Measurements from ENCODE around the gene PARK7. TPM values are rescaled to one million over a fixed set of nuclear protein-coding genes. Genes with fewer than 3 reads are reported as not detected.

The PARK7 gene
- total RNA-seq, 2 donors from 2014 or later, result 304 to 378 TPM

DNA sequence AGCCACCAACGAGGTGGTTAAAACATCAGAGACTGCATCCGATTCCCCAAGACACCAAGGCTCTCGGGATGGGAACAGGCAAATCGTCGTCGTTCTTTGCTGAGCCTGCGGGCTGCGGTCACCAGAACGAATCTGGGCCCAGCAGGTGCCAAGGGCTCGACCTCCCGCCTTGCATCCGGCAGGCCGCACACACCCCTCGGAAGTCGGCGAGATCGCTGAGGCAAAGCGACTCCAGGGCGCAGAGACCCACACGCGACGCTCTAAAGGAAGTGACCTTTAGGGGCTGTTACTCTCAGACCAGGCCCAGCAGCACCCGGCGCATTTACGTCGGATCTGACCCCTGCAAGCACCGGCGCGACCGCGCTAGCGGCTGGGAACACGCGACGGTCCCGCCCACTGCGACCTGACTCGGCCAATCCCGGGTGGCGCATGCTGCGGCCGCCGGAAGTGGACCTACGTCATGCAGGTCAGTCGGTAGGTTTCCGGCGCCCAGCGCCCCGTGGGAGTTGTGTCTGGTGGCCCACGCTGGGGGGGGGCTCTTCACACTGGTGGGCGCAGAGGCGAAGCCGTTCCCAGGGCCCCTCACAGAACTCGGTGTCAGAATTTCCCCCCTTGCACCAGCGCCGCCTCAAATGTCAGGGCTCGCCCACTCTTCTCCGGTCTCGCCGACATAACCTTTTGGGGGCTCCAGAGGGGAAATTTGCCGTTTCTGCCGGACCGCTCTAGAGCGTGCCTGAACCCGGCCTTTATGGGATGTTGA lies 7.5 kb upstream of the PARK7 start:
- H3K4me1 Mint-ChIP-seq, result no peaks in the 10 kb centered on the region
- no peak overlapping the region for H3K4me3 ChIP-seq (ENCODE audit: low read length)
- no peaks in the 10 kb centered on the region for H3K27me3 Mint-ChIP-seq (ENCODE audit: insufficient read depth)
- H3K36me3 Mint-ChIP-seq (ENCODE audit: low read depth), result no peaks in the 10 kb centered on the region
- TF ChIP-seq, protein P1, sequence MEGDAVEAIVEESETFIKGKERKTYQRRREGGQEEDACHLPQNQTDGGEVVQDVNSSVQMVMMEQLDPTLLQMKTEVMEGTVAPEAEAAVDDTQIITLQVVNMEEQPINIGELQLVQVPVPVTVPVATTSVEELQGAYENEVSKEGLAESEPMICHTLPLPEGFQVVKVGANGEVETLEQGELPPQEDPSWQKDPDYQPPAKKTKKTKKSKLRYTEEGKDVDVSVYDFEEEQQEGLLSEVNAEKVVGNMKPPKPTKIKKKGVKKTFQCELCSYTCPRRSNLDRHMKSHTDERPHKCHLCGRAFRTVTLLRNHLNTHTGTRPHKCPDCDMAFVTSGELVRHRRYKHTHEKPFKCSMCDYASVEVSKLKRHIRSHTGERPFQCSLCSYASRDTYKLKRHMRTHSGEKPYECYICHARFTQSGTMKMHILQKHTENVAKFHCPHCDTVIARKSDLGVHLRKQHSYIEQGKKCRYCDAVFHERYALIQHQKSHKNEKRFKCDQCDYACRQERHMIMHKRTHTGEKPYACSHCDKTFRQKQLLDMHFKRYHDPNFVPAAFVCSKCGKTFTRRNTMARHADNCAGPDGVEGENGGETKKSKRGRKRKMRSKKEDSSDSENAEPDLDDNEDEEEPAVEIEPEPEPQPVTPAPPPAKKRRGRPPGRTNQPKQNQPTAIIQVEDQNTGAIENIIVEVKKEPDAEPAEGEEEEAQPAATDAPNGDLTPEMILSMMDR (conservative IDR thresholded peaks at IDR 0.05), result no peak
- no peaks in the 10 kb centered on the region for H3K36me3 ChIP-seq (ENCODE audit: control insufficient read depth, insufficient read depth, low read length)
- 84 to 85% methylated on average over 63 to 65 of the region's 65 CpGs for WGBS, 2 experiments (ENCODE audit: insufficient coverage in 1 of 2, insufficient read length in 1 of 2)
- no peaks in the 10 kb centered on the region for H3K27me3 ChIP-seq (ENCODE audit: control insufficient read depth, insufficient read depth, low read length, poor library complexity, severe bottlenecking)
- no peaks in the 10 kb centered on the region for H3K4me1 ChIP-seq (ENCODE audit: control insufficient read depth, insufficient read depth, low read length)
- H3K9ac ChIP-seq (ENCODE audit: extremely low read depth, low read length, poor library complexity, severe bottlenecking), result no peak overlapping the region
- no peaks in the 10 kb centered on the region for H3K9me3 ChIP-seq (ENCODE audit: control insufficient read depth, low read length)
- H3K27ac Mint-ChIP-seq, result no peak overlapping the region
- H3K9me3 Mint-ChIP-seq, result peaks cover 17% of the 10 kb centered on the region
- H3K27ac ChIP-seq (ENCODE audit: low read depth, low read length), result no peak overlapping the region
- peak; percentile 52 for DNase-seq
- peak overlapping the region; percentile 48 for H3K4me3 Mint-ChIP-seq

DNA sequence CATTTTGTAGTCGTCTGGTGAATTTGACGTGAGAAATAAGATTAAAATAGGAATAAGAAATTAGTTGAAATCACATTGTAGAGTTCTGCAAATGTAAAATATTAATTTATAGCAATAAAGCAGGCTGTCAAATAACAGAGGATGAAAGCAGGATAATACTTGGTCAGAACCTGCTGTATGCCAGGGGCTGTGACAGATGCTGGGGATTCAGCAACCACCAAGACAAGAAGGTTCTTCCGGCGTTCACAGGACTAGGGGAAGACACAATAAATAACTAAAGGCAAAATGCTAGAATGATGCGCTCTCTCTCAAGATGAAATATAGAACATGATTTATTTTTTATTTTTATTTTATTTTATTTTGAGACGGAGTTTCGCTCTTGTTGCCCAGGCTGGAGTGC lies 6.8 kb upstream of the PARK7 start:
- Mint-ChIP-seq H3K4me1 (no peaks in the 10 kb centered on the region), H3K27ac (no peak overlapping the region), H3K4me3 (peak overlapping the region; percentile 48), H3K9me3 (peaks cover 17% of the 10 kb centered on the region), H3K36me3 (ENCODE audit: low read depth) (no peaks in the 10 kb centered on the region), H3K27me3 (ENCODE audit: insufficient read depth) (no peaks in the 10 kb centered on the region)
- Histone ChIP-seq H3K4me1 (ENCODE audit: control insufficient read depth, insufficient read depth, low read length) (no peaks in the 10 kb centered on the region), H3K4me3 (ENCODE audit: low read length) (no peak overlapping the region), H3K9ac (ENCODE audit: extremely low read depth, low read length, poor library complexity, severe bottlenecking) (no peak overlapping the region), H3K27me3 (ENCODE audit: control insufficient read depth, insufficient read depth, low read length, poor library complexity, severe bottlenecking) (no peaks in the 10 kb centered on the region), H3K9me3 (ENCODE audit: control insufficient read depth, low read length) (no peaks in the 10 kb centered on the region), H3K27ac (ENCODE audit: low read depth, low read length) (no peak overlapping the region), H3K36me3 (ENCODE audit: control insufficient read depth, insufficient read depth, low read length) (no peaks in the 10 kb centered on the region)
- 93 to 100% methylated on average over 4 to 7 of the region's 7 CpGs for WGBS, 2 experiments (ENCODE audit: insufficient coverage in 1 of 2, insufficient read length in 1 of 2)
- TF ChIP-seq, protein P1 (conservative IDR thresholded peaks at IDR 0.05), result no peak
- DNase-seq, result no peak

DNA sequence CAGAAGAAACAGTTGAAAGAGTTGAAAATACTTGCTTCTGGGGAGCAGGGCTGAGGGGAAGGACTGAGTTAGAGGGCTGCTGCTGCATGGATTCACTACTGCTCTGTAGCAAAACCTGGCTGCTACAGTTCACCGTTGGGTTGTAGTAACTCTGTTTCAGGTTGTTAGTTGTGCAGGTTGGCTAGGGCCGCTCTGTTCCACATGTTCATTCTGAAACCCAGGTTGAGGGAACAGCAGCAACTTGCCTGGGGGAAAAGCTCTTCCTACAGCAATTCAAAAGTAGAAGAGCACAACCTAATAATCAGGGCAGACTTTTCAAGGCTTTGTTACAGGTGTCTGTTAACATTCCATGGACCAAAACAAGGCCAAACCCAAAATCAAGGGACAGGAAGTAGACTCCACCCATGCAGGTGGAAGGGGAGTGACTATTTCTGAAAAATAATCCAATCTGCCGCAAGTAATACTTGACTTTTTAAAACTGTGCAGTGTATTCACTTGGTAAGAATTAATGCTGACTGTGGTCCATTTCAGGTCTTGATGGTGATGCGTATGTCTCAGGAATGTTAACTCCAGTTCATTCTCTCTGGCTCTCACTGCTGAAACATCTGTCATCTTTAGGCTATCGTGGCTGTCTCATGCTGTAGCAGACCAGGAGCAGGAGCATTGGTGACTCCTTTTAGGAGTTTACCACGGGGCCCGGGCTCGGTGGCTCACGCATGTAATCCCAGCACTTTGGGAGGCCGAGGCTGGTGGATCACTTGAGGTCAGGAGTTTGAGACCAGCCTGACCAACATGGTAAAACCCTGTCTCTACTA lies 5.1 kb upstream of the PARK7 start:
- H3K27me3 Mint-ChIP-seq (ENCODE audit: insufficient read depth), result no peaks in the 10 kb centered on the region
- H3K27ac Mint-ChIP-seq, result no peak overlapping the region

More for the DNA sequence above, 5.1 kb upstream of the PARK7 start:
- Histone ChIP-seq H3K27me3 (ENCODE audit: control insufficient read depth, insufficient read depth, low read length, poor library complexity, severe bottlenecking) (no peaks in the 10 kb centered on the region), H3K27ac (ENCODE audit: low read depth, low read length) (no peak overlapping the region), H3K36me3 (ENCODE audit: control insufficient read depth, insufficient read depth, low read length) (no peaks in the 10 kb centered on the region), H3K4me3 (ENCODE audit: low read length) (no peak overlapping the region), H3K4me1 (ENCODE audit: control insufficient read depth, insufficient read depth, low read length) (no peaks in the 10 kb centered on the region), H3K9me3 (ENCODE audit: control insufficient read depth, low read length) (no peaks in the 10 kb centered on the region), H3K9ac (ENCODE audit: extremely low read depth, low read length, poor library complexity, severe bottlenecking) (no peak overlapping the region)
- Mint-ChIP-seq H3K9me3 (peaks cover 14% of the 10 kb centered on the region), H3K36me3 (ENCODE audit: low read depth) (no peaks in the 10 kb centered on the region), H3K4me1 (peaks cover 8% of the 10 kb centered on the region), H3K4me3 (no peak overlapping the region)
- TF ChIP-seq, protein P1 (conservative IDR thresholded peaks at IDR 0.05), result no peak
- DNase-seq, result no peak
- 92 to 94% methylated on average over 7 to 10 of the region's 10 CpGs for WGBS, 2 experiments (ENCODE audit: insufficient coverage in 1 of 2, insufficient read length in 1 of 2)

Data from endodermal cell (in vitro differentiated cells).